GM18517 (cell line): Measurements from ENCODE around the gene CEP89.
"Not testable (repeated sequence)": the region's sequence is repeated elsewhere in the genome, so short reads cannot be mapped to it uniquely, and the experiment has no call there.

Source experiments
- ATAC-seq: cut with Tn5 transposase; IDR thresholded peaks from one replicate; pipeline ENCODE4 v1.9.1; 2021; ENCODE audit warnings: mild to moderate bottlenecking, moderate library complexity; ENCODE audit not compliant: unreplicated experiment

CEP89 gene

GRCh38 chr19:32896516-32897214, 75.1 kb downstream of the CEP89 start:
- no peak for ATAC-seq

GRCh38 chr19:32895384-32895783, 76.4 kb downstream of the CEP89 start:
- ATAC-seq, result no peak

GRCh38 chr19:32891609-32892008, 80.1 kb downstream of the CEP89 start:
- ATAC-seq, result no peak

- no peak for ATAC-seq
These were observed 80.9 kb downstream of the CEP89 start for GRCh38 chr19:32890841-32891240.

GRCh38 chr19:32890326-32890725, 81.4 kb downstream of the CEP89 start:
- ATAC-seq, result no peak

- no peak for ATAC-seq
These were observed 82.4 kb downstream of the CEP89 start for GRCh38 chr19:32889137-32889934.

- ATAC-seq, result no peak
These were observed 84.1 kb downstream of the CEP89 start for GRCh38 chr19:32887572-32888215.

- no peak for ATAC-seq
These were observed 85.5 kb downstream of the CEP89 start for GRCh38 chr19:32886241-32886640.

GRCh38 chr19:32885255-32885654, 86.5 kb downstream of the CEP89 start:
- not testable (repeated sequence) for ATAC-seq

GRCh38 chr19:32881766-32882165, 90.0 kb downstream of the CEP89 start:
- no peak for ATAC-seq

- ATAC-seq, result no peak
These were observed 91.1 kb downstream of the CEP89 start for GRCh38 chr19:32880622-32881021.

GRCh38 chr19:32879741-32880140, 92.0 kb downstream of the CEP89 start:
- ATAC-seq, result no peak

GRCh38 chr19:32878988-32879387, 92.8 kb downstream of the CEP89 start:
- no peak for ATAC-seq

GRCh38 chr19:32877977-32878745, 93.6 kb downstream of the CEP89 start:
- ATAC-seq, result no peak

GRCh38 chr19:32877323-32877912, 94.3 kb downstream of the CEP89 start:
- ATAC-seq, result no peak

GRCh38 chr19:32876919-32877285, 94.9 kb downstream of the CEP89 start:
- no peak for ATAC-seq

- ATAC-seq, result no peak
These were observed 95.4 kb downstream of the CEP89 start for GRCh38 chr19:32876236-32876918.

- ATAC-seq, result no peak
These were observed 96.3 kb downstream of the CEP89 start for GRCh38 chr19:32875428-32875827.

- no peak for ATAC-seq
These were observed 97.2 kb downstream of the CEP89 start for GRCh38 chr19:32874605-32875004.

- no peak for ATAC-seq
These were observed 98.4 kb downstream of the CEP89 start for GRCh38 chr19:32873247-32873959.
